HG02970 (cell line): ENCODE data around the gene ZNF219.

ENCODE experiments used
- ATAC-seq: cut with Tn5 transposase; IDR thresholded peaks from one replicate; pipeline ENCODE4 v1.9.1; 2021; ENCODE audit warnings: mild to moderate bottlenecking, moderate library complexity, moderate number of reproducible peaks; ENCODE audit not compliant: unreplicated experiment, low FRiP score

ZNF219 gene

GRCh38 chr14:21088687-21089086 is 9.8 kb downstream of the ZNF219 start:
- ATAC-seq: no peak

DNA sequence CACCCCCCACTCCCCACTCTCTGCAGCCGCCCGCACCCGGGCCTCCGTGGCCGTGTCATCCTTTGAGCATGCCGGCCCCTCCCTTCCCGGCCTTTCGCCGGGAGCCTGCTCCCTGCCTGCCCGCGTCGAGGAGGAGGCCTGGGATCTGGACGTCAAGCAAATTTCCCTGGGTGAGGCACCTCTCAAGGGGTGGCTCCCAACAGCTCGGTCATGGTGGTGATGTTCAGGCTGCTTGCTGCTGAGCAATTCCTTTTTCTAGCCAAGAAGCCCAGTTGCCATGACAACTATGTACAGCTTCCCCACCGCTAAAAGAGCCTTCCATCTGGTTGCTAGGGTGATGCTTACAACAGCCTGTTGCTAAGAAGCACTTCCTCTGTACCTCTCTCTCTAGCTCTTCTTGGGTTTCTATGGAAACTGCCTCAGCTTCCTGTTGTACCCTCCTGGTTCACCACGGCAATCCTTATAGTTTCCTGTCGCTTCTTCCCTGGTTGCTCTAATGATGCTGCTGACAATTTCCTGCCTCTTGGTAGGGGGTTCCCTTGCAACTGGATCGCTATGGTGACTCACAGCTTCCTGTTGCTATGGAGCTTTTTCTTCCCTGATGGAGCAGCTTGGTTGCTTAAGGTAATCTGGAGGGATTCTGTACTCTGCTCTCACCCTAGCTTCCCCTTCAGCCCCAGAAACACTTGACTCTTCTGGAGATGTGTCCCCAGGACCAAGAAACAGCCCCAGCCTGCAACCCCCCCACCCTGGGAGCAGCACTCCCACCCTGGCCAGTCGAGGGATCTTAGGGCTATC is 11.0 kb downstream of the ZNF219 start:
- ATAC-seq: no peak

GRCh38 chr14:21086908-21087293 is 11.6 kb downstream of the ZNF219 start:
- ATAC-seq: no peak

GRCh38 chr14:21084998-21085853 is 13.2 kb downstream of the ZNF219 start:
- no peak for ATAC-seq

GRCh38 chr14:21084396-21084795 is 14.1 kb downstream of the ZNF219 start:
- ATAC-seq: no peak

- no peak for ATAC-seq
Observed at GRCh38 chr14:21083565-21084325, 14.7 kb downstream of the ZNF219 start.

GRCh38 chr14:21081521-21082142 is 16.8 kb downstream of the ZNF219 start:
- no peak for ATAC-seq

- ATAC-seq: no peak
Observed at GRCh38 chr14:21078726-21079125, 19.7 kb downstream of the ZNF219 start.

DNA sequence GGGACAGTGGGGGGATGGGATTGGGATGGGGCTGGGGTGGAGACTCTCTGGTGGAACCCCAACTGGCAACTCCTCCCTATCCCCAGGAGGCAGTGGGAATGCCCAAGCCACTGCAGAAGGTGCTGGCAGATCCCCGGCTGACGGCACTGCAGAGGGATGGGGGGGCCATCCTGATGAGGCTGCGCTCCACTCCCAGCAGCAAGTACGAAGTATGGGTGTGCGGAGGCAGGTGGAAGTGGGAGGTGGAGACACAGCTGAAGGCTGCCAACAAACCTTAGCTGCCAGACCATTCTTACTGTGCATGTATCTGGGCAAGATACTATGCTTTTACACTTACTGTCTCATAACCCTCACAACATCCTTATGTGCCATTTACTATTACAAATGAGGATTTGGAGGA is 20.2 kb downstream of the ZNF219 start:
- no peak for ATAC-seq

DNA sequence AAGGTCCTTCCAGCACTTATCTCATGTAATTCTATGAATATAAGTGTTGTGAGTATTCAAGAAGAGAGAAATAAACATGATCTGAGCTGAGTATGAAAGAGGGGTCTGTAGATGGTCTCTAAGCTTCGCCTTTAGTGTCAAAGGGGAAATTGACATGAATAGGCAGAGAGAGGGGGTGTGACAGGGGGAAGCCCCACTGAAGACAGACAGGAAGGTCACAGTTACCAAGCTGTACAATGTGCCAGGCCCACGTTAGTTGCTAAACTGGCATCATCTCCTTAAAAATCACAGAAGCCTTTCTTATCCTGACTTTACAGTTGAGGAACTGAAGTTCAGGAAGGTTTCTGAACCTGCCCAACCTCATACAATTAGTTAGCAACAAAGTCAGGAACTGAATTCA is 20.8 kb downstream of the ZNF219 start:
- no peak for ATAC-seq

DNA sequence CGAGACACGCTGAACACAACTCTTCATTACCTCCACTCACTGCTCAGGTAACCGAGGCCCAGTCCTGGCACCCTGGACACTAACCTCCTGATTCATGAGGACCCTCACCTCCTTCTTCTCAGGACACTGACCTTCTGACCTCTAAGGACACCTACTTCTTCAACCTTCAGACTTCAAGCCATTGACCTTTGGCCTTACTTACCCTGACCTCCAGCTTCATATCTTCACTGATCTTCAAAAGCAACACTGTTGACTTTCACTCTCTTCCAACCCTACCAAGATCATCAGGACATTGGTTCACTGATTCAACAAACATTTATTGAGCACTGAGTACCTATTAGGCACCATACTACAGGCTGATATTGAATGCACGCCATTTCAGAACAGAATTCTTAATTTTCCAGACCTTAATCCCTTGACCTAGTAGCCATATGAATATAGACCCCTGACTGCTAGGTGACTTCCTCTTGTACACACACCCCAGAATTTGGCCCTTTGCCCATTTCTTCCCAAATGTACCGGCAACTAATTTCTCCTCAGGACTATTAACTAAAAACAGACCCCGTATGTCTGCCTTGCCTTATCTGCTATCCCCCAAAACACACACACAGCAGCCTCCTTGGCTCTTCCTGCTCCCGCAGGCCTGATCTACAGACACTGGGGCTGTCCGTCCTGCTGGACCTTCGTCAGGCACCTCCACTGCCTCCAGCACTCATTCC is 22.6 kb downstream of the ZNF219 start:
- ATAC-seq: no peak

GRCh38 chr14:21074398-21075272 is 23.8 kb downstream of the ZNF219 start:
- ATAC-seq: no peak

DNA sequence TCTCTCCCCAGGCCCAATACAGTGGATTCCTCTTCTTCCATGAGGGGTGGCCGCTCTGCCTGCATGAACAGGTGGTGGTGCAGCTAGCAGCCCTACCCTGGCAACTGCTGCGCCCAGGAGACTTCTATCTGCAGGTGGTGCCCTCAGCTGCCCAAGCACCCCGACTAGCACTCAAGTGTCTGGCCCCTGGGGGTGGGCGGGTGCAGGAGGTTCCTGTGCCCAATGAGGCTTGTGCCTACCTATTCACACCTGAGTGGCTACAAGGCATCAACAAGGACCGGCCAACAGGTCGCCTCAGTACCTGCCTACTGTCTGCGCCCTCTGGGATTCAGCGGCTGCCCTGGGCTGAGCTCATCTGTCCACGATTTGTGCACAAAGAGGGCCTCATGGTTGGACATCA is 24.5 kb downstream of the ZNF219 start:
- ATAC-seq: no peak

DNA sequence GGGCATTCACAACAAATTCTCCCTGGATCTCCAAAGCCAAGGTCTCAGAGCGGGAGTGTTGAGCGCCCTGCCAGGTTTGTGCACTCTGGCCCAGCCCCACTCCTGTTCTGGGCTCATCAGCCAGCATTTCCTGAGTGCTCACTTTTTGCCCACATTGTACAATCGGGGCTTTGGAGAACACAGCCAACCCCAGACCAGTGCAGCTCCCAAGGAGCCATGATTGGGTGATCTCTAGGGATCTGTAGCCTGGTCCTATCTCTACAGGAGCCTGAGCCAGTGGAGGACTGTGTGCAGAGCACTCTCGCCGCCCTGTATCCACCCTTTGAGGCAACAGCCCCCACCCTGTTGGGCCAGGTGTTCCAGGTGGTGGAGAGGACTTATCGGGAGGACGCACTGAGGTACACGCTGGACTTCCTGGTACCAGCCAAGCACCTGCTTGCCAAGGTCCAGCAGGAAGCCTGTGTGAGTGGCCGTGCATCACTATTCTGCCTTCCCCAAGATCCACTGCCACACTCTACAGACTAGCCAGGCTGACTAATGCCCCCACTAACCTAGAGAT is 25.6 kb downstream of the ZNF219 start:
- ATAC-seq: no peak

DNA sequence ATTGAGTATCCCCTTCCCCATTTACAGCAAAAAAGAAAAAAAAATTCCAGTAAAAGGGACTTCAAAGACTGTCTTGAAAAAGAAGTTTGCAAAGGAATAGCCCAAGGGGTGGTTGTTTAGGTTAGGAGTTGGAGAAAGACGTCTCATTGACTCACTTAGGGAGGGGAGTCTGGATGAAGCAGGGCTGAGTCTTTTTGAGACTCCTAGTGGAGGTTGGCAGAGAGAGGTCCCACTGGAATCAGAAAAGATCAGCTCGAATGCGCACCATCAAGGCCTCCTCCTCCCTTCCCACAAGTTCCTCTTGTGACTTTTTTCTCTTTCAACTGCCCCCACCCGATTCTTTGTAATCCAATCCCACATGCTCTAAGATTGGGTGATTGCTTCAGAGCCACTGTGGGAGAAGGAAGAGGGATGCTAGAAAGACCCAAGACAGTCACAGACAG is 26.4 kb downstream of the ZNF219 start:
- ATAC-seq: no peak

- peak; percentile 61 for ATAC-seq
Observed at GRCh38 chr14:21071225-21072030, 27.0 kb downstream of the ZNF219 start.

- ATAC-seq: no peak
Observed at GRCh38 chr14:21070610-21071224, 27.7 kb downstream of the ZNF219 start.
